ENCODE measurements around the gene GSTM3.
A peak's percentile ranks its signal among the peaks of the same experiment; 100 is the strongest.
"Not testable (repeated sequence)": the region's sequence is repeated elsewhere in the genome, so short reads cannot be mapped to it uniquely, and the experiment has no call there.

Gene GSTM3

GRCh38 chr1:109751531-109752260, 10.9 kb upstream of the GSTM3 start:
- DNase-seq (ENCODE audit: low read depth), result no peak
- TF ChIP-seq MAX (IDR thresholded peaks at IDR 0.05; ENCODE audit: low read depth, low read length) (no peak), CTCF (IDR thresholded peaks at IDR 0.05; ENCODE audit: low read depth, low read length) (no peak), MYC (IDR thresholded peaks at IDR 0.05; ENCODE audit: low read depth, low read length) (no peak), POLR2A (IDR thresholded peaks at IDR 0.05; ENCODE audit: extremely low read depth, insufficient read length) (no peak)

DNA sequence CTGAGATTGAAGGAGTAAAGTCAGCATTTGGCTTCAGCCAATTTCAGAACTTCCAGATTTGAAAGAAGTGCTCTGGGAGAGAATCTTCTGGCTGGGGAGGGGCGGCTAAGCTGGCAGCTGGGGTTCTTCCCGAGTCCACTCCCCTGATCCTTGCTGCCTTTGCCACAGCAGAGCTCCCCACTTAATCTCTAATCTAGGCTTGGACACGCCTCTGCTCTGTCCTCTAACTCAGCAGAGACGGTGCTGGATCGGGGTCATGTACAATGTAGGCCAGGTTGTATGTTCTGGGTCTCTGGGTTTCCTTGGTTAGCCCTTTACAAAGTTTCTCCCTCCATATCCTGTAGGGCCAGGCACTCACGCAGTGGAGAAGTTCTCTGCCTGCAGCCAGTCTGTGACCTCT, 10.1 kb upstream of the GSTM3 start:
- TF ChIP-seq CTCF (IDR thresholded peaks at IDR 0.05; ENCODE audit: low read depth, low read length), result no peak
- TF ChIP-seq POLR2A (IDR thresholded peaks at IDR 0.05; ENCODE audit: extremely low read depth, insufficient read length), result no peak
- TF ChIP-seq MAX (IDR thresholded peaks at IDR 0.05; ENCODE audit: low read depth, low read length), result no peak
- TF ChIP-seq MYC (IDR thresholded peaks at IDR 0.05; ENCODE audit: low read depth, low read length), result no peak
- no peak for DNase-seq (ENCODE audit: low read depth)
- no peak overlapping the region for H3K4me3 ChIP-seq (ENCODE audit: low read depth, low read length)

More at GRCh38 chr1:109751531-109752260, 10.9 kb upstream of the GSTM3 start:
- no peak overlapping the region for H3K4me3 ChIP-seq (ENCODE audit: low read depth, low read length)

GRCh38 chr1:109750241-109750882, 9.5 kb upstream of the GSTM3 start:
- H3K4me3 ChIP-seq (ENCODE audit: low read depth, low read length), result no peak overlapping the region
- TF ChIP-seq MYC (IDR thresholded peaks at IDR 0.05; ENCODE audit: low read depth, low read length), result no peak
- no peak for TF ChIP-seq MAX (IDR thresholded peaks at IDR 0.05; ENCODE audit: low read depth, low read length)
- no peak for TF ChIP-seq CTCF (IDR thresholded peaks at IDR 0.05; ENCODE audit: low read depth, low read length)
- TF ChIP-seq POLR2A (IDR thresholded peaks at IDR 0.05; ENCODE audit: extremely low read depth, insufficient read length), result no peak
- DNase-seq (ENCODE audit: low read depth), result no peak

DNA sequence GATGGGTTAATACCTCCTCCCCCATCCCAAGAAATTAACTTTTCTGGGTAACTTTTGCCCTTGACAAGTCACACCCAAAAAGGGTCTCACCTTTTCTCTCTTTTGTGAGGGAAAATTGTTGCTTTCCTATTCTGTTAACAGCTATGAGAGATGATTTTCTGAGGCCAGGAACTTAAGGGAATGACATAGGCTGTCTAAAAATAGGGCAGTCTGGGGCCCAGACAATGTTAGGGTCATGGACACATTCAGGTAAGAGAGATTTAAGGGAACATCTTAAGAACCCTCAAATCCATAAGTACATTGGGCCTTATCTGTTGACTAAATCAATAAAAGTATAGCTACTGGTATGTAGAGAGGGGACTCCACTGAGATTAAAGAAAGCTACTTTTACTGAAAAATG, 8.4 kb upstream of the GSTM3 start:
- H3K4me3 ChIP-seq (ENCODE audit: low read depth, low read length), result no peak overlapping the region
- DNase-seq (ENCODE audit: low read depth), result no peak
- no peak for TF ChIP-seq CTCF (IDR thresholded peaks at IDR 0.05; ENCODE audit: low read depth, low read length)
- TF ChIP-seq MAX (IDR thresholded peaks at IDR 0.05; ENCODE audit: low read depth, low read length), result no peak
- TF ChIP-seq POLR2A (IDR thresholded peaks at IDR 0.05; ENCODE audit: extremely low read depth, insufficient read length), result no peak
- no peak for TF ChIP-seq MYC (IDR thresholded peaks at IDR 0.05; ENCODE audit: low read depth, low read length)

DNA sequence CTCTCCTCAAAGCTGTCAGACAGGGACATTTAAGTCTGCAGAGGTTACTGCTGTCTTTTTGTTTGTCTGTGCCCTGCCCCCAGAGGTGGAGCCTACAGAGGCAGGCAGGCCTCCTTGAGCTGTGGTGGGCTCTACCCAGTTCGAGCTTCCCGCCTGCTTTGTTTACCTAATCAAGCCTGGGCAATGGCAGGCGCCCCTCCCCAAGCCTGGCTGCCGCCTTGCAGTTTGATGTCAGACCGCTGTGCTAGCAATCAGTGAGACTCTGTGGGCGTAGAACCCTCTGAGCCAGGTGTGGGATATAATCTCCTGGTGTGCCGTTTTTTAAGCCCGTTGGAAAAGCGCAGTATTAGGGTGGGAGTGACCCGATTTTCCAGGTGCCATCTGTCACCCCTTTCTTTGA, 7.5 kb upstream of the GSTM3 start:
- not testable (repeated sequence) for H3K4me3 ChIP-seq (ENCODE audit: low read depth, low read length); DNase-seq (ENCODE audit: low read depth)

GRCh38 chr1:109739738-109740614, 862 bp downstream of the GSTM3 start:
- peak; percentile 34 for DNase-seq (ENCODE audit: low read depth)
- TF ChIP-seq MAX (IDR thresholded peaks at IDR 0.05; ENCODE audit: low read depth, low read length) (no peak), POLR2A (IDR thresholded peaks at IDR 0.05; ENCODE audit: extremely low read depth, insufficient read length) (no peak), MYC (IDR thresholded peaks at IDR 0.05; ENCODE audit: low read depth, low read length) (no peak), CTCF (IDR thresholded peaks at IDR 0.05; ENCODE audit: low read depth, low read length) (no peak)
- peak overlapping the region; percentile 32 for H3K4me3 ChIP-seq (ENCODE audit: low read depth, low read length)

Data from NB4 (cell line).